GM19328 (cell line): ENCODE data around the gene FGD6.
A peak's percentile ranks its signal among the peaks of the same experiment; 100 is the strongest.
"Not testable (repeated sequence)": the region's sequence is repeated elsewhere in the genome, so short reads cannot be mapped to it uniquely, and the experiment has no call there.

Experiments used
- ATAC-seq: cut with Tn5 transposase; IDR thresholded peaks from one replicate; pipeline ENCODE4 v1.9.1; 2021; ENCODE audit warnings: mild to moderate bottlenecking, moderate library complexity; ENCODE audit not compliant: unreplicated experiment

FGD6 gene

GRCh38 chr12:95206916-95207315 is 10.4 kb downstream of the FGD6 start:
- ATAC-seq, result no peak

- ATAC-seq, result no peak
These were observed 11.6 kb downstream of the FGD6 start for GRCh38 chr12:95205685-95206084.

DNA sequence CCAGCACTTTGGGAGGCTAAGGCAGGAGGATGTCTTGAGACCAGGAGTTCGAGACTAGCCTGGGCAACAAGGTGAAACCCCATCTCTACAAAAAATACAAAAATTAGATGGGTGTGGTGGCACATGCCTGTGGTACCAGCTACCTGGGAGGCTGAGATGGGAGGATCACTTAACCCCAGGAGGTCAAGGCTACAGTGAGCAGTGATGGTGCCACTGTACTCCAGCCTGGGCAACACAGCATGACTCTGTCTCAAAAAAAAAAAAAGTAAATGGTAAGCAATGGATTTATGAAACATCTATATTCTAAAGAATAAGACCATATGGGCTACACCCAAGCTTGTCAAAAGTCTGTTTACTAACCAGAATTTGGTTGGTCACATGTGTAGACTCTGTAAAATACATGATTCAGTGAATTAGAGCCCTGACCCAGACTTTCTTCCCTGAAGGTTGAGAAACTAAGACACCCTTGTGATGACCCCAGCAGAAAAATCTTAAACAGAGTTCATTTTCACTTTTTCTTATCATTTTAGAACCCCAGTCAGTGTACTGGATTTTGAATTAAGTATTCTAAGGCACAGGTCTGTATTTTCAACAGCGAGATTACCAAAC is 12.1 kb downstream of the FGD6 start:
- ATAC-seq, result no peak

- no peak for ATAC-seq
These were observed 13.0 kb downstream of the FGD6 start for GRCh38 chr12:95204141-95204866.

DNA sequence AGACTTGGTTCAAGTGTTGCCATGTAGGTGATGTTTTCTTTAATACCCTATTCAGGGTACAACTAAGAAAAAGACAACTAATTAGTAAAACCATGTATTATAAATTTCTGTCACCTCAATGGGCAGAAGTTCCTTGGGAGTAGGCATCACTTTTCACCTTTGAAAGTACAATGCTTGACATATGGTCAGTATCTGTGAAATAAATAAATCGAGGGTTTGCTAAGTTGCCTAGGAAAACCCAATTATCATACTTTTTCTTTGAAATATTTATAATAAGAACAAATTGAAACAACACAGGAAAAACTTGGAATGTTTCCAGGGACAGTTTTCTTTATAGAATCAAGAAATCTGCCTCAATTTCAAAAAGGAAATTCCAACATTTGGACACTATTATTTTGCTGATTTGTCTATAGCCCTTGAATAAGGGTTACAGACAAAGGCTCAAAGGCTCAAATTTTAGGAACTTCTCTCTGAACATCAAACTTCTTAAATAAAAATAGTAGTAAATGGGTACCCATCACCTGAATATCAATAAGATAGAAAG is 13.7 kb downstream of the FGD6 start:
- no peak for ATAC-seq

DNA sequence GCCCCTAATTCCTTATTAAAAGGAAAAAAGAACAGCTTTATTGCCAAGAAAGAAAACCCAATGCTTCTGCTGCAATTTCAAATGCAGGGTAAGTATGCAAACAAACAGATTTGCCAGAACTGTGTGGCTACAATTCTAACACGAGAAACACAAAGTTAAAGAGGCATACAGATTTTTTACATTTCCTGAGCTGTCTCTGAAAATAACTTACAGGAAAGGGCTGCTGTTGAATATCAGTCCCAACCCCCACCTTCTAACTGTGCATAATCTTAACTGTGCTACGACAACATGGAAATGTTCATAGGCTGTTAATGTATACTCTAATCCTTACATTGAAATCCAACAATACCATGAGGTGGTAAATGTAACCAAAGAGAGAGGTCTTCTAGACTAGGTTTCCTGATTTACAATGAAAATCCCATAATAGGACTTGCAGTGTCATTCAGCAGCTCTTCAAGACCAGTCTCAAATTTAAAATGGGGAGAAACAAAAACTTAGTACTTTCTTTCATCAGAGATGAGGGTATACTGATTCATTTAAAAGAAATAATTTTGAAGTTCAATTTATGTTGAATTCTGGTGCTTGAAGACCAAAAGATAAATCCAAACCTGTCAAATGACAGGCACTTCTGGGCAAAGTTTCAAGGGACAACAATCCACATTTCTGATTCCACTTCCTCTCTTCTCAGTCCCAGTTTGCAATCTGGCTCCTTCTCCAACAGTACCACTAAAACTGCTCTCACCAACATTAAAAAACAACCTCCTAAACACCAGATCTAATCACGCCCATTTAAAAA is 14.4 kb downstream of the FGD6 start:
- no peak for ATAC-seq

GRCh38 chr12:95201056-95201670 is 16.1 kb downstream of the FGD6 start:
- no peak for ATAC-seq

GRCh38 chr12:95200128-95200894 is 17.0 kb downstream of the FGD6 start:
- no peak for ATAC-seq

DNA sequence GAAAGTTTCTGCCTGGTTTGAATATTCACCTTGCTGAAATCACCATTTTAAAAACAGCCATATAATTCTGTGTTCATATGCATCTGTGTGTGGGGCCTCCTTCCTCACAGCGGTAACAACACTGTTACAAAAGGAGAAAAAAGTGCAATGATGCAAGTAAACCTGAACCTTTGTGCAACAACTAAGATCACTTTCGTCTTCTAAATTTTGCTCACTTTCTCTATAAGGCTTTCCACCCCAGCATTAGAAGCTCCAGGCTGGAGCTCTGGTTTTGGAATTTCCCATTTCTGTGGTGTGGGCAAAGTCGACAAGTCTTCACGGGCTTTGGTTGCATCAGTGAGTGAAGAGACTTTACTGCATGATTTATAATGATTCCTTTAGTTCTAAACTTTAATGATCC is 18.4 kb downstream of the FGD6 start:
- ATAC-seq, result peak; percentile 70

GRCh38 chr12:95197636-95198035 is 19.6 kb downstream of the FGD6 start:
- ATAC-seq, result no peak

- not testable (repeated sequence) for ATAC-seq
These were observed 20.2 kb downstream of the FGD6 start for GRCh38 chr12:95196875-95197569.

- no peak for ATAC-seq
These were observed 22.1 kb downstream of the FGD6 start for GRCh38 chr12:95195122-95195521.

DNA sequence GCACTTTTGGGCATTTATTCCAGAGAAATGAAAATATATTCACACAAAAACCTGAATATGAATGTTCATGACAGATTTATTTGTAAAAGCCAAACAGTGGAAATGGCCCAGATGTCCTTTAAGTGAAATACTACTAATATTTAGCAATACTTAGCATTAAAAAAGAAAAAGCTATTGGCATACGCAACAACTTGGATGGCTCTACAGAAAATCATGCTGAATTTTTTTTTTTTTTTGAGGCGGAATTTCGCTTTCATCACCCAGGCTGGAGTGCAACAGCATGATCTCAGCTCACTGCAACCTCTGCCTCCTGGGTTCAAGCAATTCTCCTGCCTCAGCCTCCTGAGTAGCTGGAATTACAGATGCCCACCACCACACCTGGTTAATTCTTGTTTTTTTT is 24.1 kb downstream of the FGD6 start:
- no peak for ATAC-seq

- no peak for ATAC-seq
These were observed 25.0 kb downstream of the FGD6 start for GRCh38 chr12:95192271-95192670.

DNA sequence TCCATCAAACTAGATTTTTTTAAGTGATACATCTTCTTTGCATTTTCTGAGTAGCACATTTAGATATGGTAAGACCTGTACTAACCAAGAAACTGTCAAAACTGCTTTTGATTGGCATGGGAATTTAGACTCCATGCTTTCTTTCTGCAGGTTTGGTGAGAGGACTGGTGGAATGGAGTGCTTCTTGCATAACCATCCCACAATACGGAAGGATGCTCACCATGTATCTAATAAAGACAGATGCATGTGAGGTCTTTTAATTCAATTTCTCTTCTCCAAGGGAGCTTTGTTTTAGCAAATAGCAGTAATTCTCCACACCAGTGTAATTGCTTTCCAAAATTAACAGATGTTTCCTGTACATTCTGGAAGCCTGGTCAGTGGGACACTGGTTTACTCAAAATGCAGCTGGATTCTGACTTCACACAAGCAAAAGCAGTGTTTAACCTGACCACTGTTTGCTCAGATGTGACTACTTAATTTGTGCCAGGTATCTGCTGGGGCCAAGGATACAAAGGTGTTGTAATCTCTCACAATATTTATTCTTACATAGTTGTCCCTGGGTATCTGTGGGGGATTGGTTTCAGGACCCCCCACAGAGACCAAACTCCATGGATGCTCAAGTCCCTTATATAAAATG is 26.1 kb downstream of the FGD6 start:
- no peak for ATAC-seq

- no peak for ATAC-seq
These were observed 29.3 kb downstream of the FGD6 start for GRCh38 chr12:95187865-95188415.

GRCh38 chr12:95185854-95186253 is 31.4 kb downstream of the FGD6 start:
- no peak for ATAC-seq

GRCh38 chr12:95185072-95185471 is 32.2 kb downstream of the FGD6 start:
- ATAC-seq, result no peak

DNA sequence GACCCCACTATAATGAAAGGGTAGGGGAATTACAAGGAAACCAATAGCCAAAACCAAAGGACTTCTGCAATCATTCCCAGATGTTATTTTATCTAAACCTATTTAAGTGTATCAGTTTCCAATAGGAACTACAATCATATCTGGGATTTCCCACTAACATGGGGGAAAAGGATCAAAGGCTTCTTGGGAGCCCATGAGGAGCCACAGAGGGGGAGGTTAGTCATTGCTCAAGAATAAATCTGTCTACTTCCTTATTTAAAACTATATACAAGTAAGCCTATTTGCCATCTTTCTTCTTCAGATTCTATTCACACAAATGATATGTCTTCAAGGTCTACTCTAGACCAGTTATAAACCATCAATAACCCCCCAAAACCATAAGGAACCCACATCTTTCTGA is 33.1 kb downstream of the FGD6 start:
- ATAC-seq, result no peak
